Islet of Langerhans (tissue), 1 donor: ENCODE data around the gene DACT1.
"Not testable (repeated sequence)": the region's sequence is repeated elsewhere in the genome, so short reads cannot be mapped to it uniquely, and the experiment has no call there.

Experiments used
- FAIRE-seq: peaks from one replicate; lab custom pipeline; 2011; peaks lifted over from hg19 to GRCh38; lab: Jason Lieb, UNC

Gene DACT1

DNA sequence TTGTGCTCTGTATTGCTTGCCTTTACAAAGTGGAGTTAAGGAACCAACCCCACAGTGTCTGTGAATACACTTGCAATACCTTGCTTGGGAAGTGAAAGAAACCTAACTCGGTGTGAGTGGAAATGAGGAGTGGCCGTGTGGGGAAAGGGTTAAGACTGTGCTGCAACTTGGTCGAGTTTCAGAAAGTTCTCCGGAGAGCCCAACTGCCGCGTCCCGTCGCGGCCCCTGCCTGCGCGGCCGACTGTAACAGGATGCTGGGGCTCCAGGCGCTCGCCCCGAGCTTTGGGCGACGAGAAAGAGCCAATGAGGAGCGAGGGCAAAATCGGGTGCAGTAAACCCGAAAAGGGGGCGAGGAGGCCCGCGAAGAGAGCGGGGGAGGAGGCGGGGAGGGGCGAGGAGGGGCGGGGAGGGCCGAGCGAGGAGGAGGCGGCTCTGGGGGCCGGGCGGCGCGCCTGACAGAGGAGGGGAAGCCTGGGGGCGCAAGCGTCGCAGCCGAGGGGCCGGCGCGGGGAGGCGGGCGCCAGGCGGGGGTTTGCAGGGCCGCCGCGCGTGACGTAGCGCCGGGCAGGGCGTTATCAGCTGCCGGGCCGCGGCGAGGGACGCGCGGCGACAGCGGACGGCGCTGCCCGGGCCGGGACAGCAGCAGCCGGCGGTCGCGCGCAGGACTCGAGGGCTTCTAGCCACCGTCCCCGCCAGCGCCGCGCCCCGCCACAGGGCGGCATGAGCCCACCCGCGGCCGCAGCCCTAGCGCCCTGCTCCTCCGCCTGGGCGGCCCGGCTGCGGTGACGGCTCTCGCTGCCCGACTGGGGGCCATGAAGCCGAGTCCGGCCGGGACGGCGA is at the start of gene DACT1:
Gene DACT1 (plus strand): TSS at position 572 of the 840 bp plus-strand sequence. CDS start 241 bp downstream, at position 813.
- no peak for FAIRE-seq

DNA sequence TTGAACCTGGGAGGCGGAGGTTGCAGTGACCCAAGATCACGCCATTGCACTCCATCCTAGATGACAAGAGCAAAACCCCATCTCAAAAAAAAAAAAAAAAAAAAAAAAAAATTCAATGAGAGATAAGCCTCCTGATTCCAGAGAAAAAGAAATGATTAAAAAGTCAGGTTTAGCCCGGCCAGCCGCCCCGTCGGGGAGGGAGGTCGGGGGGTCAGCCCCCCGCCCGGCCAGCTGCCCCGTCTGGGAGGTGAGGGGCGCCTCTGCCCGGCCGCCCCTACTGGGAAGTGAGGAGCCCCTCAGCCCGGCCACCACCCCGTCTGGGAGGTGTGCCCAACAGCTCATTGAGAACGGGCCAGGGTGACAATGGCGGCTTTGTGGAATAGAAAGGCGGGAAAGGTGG is 49.4 kb upstream of the DACT1 start:
- not testable (repeated sequence) for FAIRE-seq

- FAIRE-seq: no peak
These were observed 43.8 kb upstream of the DACT1 start for GRCh38 chr14:58593977-58594376.

GRCh38 chr14:58597041-58597440 is 40.7 kb upstream of the DACT1 start:
- no peak for FAIRE-seq

GRCh38 chr14:58598028-58598803 is 39.5 kb upstream of the DACT1 start:
- no peak for FAIRE-seq

DNA sequence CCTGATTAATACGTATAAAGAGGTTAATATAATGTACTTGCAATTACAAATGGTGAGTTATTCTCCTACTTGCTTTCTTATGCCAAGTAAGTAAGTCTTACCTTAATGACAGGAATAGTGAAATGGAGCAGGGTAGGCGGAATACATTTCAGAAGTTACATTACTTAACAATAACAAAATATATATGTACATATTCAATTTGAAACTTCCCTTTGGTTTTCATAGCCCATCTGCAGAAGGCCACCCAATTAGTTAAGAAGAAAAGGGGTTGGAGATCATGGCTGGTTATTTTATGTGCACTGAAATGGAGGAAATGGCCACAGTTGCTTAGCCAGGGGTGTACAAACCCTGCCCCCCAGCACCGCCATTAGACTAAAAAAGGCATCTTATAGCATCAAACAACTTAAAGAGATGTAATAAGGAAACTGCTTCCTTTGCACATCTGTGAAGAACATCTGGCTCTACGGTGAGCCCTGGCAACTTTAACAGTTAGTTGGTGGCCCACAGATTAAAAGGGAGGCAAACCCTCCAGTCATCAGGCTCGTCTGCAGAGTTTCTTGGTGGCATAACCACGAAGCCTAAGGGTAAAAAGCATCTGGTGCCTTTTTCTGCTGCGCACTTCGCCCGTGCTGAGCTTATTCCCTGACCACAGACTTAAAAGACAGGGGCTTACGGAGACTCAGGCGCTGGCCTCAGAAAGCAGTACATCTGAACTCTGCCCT is 38.8 kb upstream of the DACT1 start:
- no peak for FAIRE-seq

DNA sequence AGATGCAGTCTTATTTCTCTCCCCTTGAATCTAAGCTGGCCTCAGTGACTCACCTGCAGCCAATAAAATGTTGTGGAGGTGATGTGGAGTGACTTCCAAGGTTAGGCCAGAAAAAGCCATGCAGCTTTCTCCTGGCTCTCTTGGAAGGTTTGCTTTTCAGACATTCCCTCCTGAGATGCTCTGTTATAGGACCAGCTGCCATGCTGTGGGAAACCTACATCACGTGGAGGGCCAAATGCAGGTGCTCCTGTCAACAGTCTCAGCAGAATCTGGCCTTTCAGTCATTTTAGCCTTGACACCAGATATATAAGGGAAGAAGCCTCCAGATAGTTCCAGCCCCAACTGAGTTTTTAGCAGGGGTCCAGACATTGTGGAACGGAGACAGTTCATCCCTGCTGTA is 38.1 kb upstream of the DACT1 start:
- FAIRE-seq: no peak

GRCh38 chr14:58605465-58605864 is 32.3 kb upstream of the DACT1 start:
- no peak for FAIRE-seq

DNA sequence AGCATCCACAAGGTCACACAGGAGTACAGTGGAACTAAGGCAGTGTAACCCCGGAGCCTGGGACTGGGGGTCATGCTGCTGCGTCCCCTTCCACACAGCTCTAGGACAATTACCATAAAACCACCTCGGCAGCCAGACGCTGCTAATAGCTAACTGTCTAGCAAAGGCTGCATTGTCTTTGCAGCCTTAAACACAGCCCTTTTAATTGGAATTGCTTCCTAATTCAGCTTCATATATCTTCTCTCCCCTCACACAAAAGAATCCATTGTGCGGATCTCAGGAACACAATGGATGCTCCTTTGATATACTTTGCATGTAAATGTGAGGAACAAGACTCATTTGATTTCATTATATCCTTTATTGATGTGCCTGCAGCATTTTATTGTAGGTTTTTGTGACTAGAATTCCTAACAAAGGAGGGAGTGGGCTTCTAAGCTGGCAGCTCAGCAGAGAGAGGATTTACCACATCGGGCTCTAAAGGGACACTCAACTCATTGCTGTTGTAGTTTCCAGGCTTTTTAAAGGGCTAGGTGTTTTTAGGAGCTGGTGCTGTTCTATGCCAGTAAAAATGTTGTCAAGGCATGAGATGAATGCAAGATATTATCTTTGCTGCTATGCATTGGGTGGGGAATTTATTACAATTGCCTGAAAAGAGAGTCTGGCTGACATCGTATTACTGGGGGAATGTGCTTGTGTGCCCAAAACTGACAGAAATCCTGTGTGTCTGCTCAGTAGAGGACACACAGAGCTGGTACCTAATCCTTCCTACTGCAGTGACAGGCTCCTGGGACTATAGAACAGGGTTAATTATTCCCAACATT is 30.4 kb upstream of the DACT1 start:
- FAIRE-seq: no peak

GRCh38 chr14:58607952-58608317 is 29.8 kb upstream of the DACT1 start:
- FAIRE-seq: no peak

- no peak for FAIRE-seq
These were observed 20.1 kb upstream of the DACT1 start for GRCh38 chr14:58617619-58618018.

GRCh38 chr14:58620011-58620410 is 17.8 kb upstream of the DACT1 start:
- no peak for FAIRE-seq

DNA sequence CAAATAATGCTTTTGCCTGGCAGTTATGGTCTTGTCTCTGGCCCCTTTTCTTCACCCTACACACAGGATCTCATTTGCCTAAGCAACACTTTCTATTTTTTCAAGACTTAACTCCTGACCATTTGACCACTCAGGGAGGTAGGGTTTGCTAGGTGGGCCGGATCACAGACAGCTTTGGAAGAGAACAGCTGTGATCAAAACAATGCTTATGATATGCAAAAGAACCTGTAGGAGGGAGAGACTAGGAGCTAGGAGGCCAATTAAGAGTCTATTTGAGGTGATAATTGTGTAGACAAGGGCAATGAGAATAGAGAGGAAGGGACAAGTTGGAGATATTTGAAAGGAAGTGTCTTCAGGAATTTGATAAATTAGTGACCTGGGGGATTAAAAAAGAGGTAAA is 12.3 kb upstream of the DACT1 start:
- no peak for FAIRE-seq

GRCh38 chr14:58626431-58626831 is 11.3 kb upstream of the DACT1 start:
- FAIRE-seq: no peak

DNA sequence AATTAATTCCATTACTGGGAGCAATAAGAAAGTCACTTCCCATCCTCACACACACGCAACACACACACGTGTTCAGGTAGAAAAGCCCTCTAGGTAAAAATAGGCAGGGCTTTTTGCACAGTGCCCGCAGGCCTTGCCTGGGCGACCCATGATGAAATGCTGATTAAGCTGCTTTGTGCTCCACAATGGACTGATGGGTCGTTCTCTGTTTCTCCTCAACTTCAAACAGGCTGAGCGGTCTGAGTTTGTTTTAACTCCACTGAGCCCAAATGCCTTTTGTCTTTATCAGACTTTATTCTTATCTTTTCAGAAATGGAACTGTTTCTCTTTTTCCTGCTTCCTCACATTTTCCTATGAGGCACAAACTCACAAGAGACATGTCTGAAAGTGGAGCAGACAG is 9.4 kb upstream of the DACT1 start:
- FAIRE-seq: no peak

DNA sequence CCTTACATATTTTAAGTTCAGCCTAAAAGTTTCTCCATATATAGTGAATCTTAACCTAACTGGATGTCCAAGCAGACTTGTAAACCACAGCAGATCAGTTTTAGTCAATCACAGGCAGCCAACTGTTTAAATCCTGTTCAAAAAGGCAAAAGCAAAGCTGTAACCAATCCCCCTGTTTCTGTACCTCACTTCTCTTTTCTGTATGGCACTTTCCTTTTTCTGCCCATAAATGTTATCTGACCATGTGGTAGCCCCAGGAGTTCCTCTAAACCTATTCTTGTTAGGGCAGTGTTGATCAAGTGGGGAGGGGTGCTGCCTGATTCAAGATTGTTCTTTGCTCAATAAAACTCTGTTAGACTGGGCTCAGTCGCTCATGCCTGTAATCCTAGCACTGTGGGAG is 8.5 kb upstream of the DACT1 start:
- FAIRE-seq: no peak

DNA sequence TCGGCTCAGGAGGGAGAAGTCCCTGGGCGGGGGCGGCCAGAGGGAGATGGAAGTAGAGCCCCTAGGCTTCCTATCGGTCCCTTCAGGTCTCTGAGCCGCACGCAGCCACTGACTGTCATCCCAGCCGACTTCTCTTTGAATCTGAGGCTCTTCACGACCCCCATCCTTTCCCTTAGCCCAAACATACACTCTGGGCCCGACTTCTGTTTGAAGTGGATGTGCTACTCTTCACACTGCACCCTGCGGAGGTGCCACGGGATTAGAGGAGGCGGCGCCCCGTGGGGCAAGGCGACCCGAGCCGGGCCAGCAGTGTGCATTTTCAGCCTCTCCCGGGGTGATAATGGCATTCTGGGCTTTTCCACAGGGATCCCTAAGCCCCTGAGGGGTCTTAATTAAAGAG is 6.0 kb upstream of the DACT1 start:
- no peak for FAIRE-seq

DNA sequence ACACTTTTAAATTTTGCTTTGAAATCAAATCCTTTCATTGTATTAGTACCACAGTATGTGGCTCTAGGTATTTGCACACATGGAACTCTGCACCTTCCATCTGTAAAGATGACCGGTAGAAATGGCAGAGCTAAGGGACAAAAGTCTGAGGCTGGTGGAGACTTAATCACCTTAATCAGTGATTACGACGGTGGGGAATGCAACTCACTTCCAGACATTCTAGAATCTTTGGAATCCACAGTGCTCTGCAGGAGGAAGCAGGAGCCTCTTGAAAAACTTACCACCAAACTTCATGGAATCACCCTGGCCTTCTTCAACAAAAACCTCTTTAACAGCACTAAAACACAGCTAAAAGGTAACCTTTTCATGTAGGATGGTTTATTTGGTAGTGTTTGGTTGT is 3.9 kb upstream of the DACT1 start:
- no peak for FAIRE-seq

GRCh38 chr14:58634406-58635090 is 3.2 kb upstream of the DACT1 start:
- no peak for FAIRE-seq

DNA sequence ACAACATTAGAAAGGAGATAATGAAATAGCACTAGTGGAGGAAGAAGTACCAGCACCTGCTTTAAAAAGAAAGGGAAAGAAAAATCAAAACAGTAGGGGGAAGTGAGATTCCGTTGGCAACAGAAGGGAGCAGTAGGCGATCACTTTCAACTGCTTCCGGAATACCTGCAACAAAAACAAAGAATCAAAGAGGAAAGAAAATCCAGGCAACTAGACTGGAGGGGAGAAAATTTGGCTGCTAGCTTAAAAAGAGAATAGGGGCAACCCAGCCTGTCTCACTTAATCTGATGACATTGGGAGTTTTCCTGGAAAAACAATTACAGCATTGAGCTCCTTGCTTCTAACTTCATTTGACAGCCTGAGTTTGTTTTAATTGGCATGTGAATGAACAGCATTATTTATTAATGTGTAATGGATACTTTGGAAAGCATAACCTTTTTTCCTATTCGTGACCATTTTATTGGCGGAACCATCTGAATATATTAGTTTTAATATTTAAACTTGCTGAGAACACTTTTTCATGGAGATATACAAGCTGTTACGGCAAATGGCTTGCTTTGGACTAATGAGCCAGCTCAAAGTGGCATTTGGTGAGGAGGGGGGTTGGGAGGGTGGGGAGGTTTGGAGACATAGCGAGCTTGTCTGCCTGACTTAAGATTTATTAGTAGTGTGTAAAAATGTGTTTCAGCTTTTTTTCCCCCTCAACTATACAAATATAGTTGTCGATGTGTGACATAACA is 2.5 kb upstream of the DACT1 start:
- no peak for FAIRE-seq

GRCh38 chr14:58636129-58636528 is 1.6 kb upstream of the DACT1 start:
- FAIRE-seq: no peak
